WTC11 (cell line): Measurements from ENCODE around the gene AXL. TPM values are rescaled to one million over a fixed set of nuclear protein-coding genes. Genes with fewer than 3 reads are reported as not detected.

Experiments used
- ATAC-seq: fragments of 200-7000 bp; cut with Tn5 transposase; 2 replicates; pipeline ENCODE4 v1.10.0; 2021; ENCODE audit warnings: mild to moderate bottlenecking, moderate library complexity
- CTCF ChIA-PET: fragments of 300-600 bp; sonication (Branson Sonifier 250); formaldehyde crosslinking; loops from one replicate; lab custom pipeline; 2021; ENCODE audit warnings: antibody characterized with exemption; lab: Charles Lee
- POLR2A ChIA-PET: fragments of 350-600 bp; sonication (Branson Sonifier 250); formaldehyde crosslinking; loops from one replicate; lab custom pipeline; 2021; ENCODE audit warnings: antibody characterized with exemption; lab: Charles Lee
- DNase-seq: peaks from one replicate; pipeline ENCODE4 v3.0.0; 2021; ENCODE audit warnings: low spot score
- H3K27ac Mint-ChIP-seq: 2 replicates; pipeline ENCODE4 v1.8.0; 2021; ENCODE audit warnings: mixed read lengths
- H3K27me3 Mint-ChIP-seq: 2 replicates; pipeline ENCODE4 v1.8.0; 2021; ENCODE audit warnings: low read depth, mild to moderate bottlenecking, moderate library complexity, mixed read lengths
- H3K36me3 Mint-ChIP-seq: 2 replicates; pipeline ENCODE4 v1.8.0; 2021; ENCODE audit warnings: mixed read lengths
- H3K4me1 Mint-ChIP-seq: 2 replicates; pipeline ENCODE4 v1.8.0; 2022; ENCODE audit warnings: mixed read lengths
- H3K4me3 Mint-ChIP-seq: 2 replicates; pipeline ENCODE4 v1.8.0; 2021; ENCODE audit warnings: mild to moderate bottlenecking, moderate library complexity, mixed read lengths
- H3K9me3 Mint-ChIP-seq: 2 replicates; pipeline ENCODE4 v1.8.0; 2021; ENCODE audit warnings: mixed read lengths
- MXD4 ChIP-seq: fragments of 250-450 bp; sonication (Bioruptor Pico); IDR thresholded peaks from 2 replicates; pipeline ENCODE4 v1.8.0; 2021; ENCODE audit warnings: mild to moderate bottlenecking, moderate library complexity, borderline replicate concordance
- NFATC4 ChIP-seq: fragments of 250-450 bp; sonication (Bioruptor Pico); IDR thresholded peaks from 2 replicates; pipeline ENCODE4 v1.9.0; 2021; ENCODE audit warnings: mild to moderate bottlenecking
- NFYB ChIP-seq: sonication (generic); formaldehyde crosslinking; conservative IDR thresholded peaks from 2 replicates; pipeline ENCODE4 v1.8.0; 2022; ENCODE audit warnings: low read depth, missing genetic modification reagents
- NR1H2 ChIP-seq: sonication (generic); formaldehyde crosslinking; IDR thresholded peaks from 2 replicates; pipeline ENCODE4 v1.9.0; 2021; ENCODE audit warnings: mild to moderate bottlenecking, moderate library complexity, missing genetic modification reagents
- NR2C2 ChIP-seq: sonication (generic); formaldehyde crosslinking; IDR thresholded peaks from 2 replicates; pipeline ENCODE4 v1.8.0; 2022; ENCODE audit warnings: mild to moderate bottlenecking, missing genetic modification reagents
- SMAD4 ChIP-seq: sonication (generic); formaldehyde crosslinking; IDR thresholded peaks from 2 replicates; pipeline ENCODE4 v1.8.0; 2022; ENCODE audit warnings: mild to moderate bottlenecking, missing genetic modification reagents
- TEAD1 ChIP-seq: sonication (generic); formaldehyde crosslinking; IDR thresholded peaks from 2 replicates; pipeline ENCODE4 v1.8.0; 2022; ENCODE audit warnings: mild to moderate bottlenecking, missing genetic modification reagents
- TP53 ChIP-seq: sonication (generic); formaldehyde crosslinking; IDR thresholded peaks from 2 replicates; pipeline ENCODE4 v1.8.1; 2023; ENCODE audit warnings: mild to moderate bottlenecking, missing genetic modification reagents
- ZNF219 ChIP-seq: sonication (generic); formaldehyde crosslinking; IDR thresholded peaks from 2 replicates; pipeline ENCODE4 v1.8.0; 2023; ENCODE audit warnings: missing genetic modification reagents, mild to moderate bottlenecking, borderline replicate concordance
- ZNF396 ChIP-seq: fragments of 250-450 bp; sonication (Bioruptor Pico); IDR thresholded peaks from 2 replicates; pipeline ENCODE4 v1.8.0; 2021; ENCODE audit warnings: mild to moderate bottlenecking, moderate library complexity, borderline replicate concordance
- total RNA-seq: library from RNA; stranded (reverse); gene quantifications from 3 replicates; pipeline ENCODE4 v1.2.3, GENCODE V29; 2021
- TF ChIP-seq, protein P1 (sequence below): sonication (generic); formaldehyde crosslinking; IDR thresholded peaks from 2 replicates; pipeline ENCODE4 v1.8.0; 2022; ENCODE audit warnings: mild to moderate bottlenecking, missing genetic modification reagents
- TF ChIP-seq, protein P2 (sequence below): sonication (generic); formaldehyde crosslinking; IDR thresholded peaks from 2 replicates; pipeline ENCODE4 v1.8.1; 2023; ENCODE audit warnings: mild to moderate bottlenecking, moderate library complexity, missing genetic modification reagents
- TF ChIP-seq, protein P3 (sequence below): fragments of 250-450 bp; sonication (Bioruptor Pico); IDR thresholded peaks from 2 replicates; pipeline ENCODE4 v1.9.0; 2021; ENCODE audit warnings: mild to moderate bottlenecking
- TF ChIP-seq, protein P4 (sequence below): sonication (generic); formaldehyde crosslinking; IDR thresholded peaks from 2 replicates; pipeline ENCODE4 v1.8.0; 2023; ENCODE audit warnings: mild to moderate bottlenecking, missing genetic modification reagents
- TF ChIP-seq, protein P5 (sequence below): sonication (generic); formaldehyde crosslinking; IDR thresholded peaks from 2 replicates; pipeline ENCODE4 v1.8.1; 2022; ENCODE audit warnings: low read depth, missing genetic modification reagents, borderline replicate concordance
- TF ChIP-seq, protein P6 (sequence below): fragments of 250-450 bp; sonication (Bioruptor Pico); IDR thresholded peaks from 2 replicates; pipeline ENCODE4 v1.9.0; 2021; ENCODE audit warnings: mild to moderate bottlenecking
- TF ChIP-seq, protein P7 (sequence below): sonication (generic); formaldehyde crosslinking; conservative IDR thresholded peaks from 2 replicates; pipeline ENCODE4 v1.8.1; 2022; ENCODE audit warnings: mild to moderate bottlenecking, missing genetic modification reagents

Gene AXL
- total RNA-seq, 1 experiment from 2014 or later, result 25.0 TPM

DNA sequence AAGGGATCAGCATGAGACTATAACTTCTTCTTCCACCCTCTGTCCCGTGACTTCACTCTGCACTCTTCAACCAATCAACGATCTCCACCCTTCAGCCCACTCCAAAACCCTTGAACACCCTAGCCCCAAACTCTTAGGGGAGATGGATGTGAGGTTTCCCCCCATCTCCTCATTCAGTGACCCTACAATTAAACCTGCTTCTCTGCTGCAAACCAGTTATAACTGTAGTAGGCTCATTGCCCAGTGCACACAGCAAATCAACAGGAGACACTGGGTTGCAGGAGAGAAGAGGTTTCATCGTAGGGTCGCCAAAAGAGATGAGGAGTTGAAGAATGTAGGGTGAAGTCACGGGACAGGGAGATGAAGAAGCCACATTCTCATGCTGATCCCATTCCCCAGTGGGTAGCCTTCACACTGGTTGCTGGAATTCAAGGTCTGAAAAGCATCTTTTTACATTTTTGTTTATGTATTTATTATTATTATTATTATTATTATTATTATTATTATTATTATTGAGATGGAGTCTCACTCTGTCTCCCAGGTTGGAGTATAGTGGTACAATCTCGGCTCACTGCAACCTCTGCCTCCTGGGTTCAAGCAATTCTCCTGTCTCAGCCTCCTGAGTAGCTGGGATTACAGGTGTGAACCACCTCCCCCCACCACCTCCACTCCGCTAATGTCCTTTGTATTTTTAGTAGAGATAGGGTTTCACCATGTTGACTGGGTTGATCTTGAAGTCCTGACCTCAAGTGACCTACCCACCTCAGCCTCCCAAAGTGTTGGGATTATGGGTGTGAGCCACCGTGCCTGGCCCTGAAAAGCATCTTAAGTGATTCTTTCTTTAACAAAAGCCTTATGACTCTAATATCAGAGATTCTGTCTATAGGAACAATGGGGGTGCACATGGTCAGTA lies 31.8 kb upstream of the AXL start:
- H3K36me3 Mint-ChIP-seq, result no peaks in the 10 kb centered on the region
- ChIA-PET POLR2A (no interaction called here), CTCF (interaction anchor here (0.9 kb wide), 1 partner anchor 28 kb away, joined by 4 read pairs; no protein-coding TSS in a partner anchor)
- H3K9me3 Mint-ChIP-seq, result no peaks in the 10 kb centered on the region
- TF ChIP-seq, protein P1, sequence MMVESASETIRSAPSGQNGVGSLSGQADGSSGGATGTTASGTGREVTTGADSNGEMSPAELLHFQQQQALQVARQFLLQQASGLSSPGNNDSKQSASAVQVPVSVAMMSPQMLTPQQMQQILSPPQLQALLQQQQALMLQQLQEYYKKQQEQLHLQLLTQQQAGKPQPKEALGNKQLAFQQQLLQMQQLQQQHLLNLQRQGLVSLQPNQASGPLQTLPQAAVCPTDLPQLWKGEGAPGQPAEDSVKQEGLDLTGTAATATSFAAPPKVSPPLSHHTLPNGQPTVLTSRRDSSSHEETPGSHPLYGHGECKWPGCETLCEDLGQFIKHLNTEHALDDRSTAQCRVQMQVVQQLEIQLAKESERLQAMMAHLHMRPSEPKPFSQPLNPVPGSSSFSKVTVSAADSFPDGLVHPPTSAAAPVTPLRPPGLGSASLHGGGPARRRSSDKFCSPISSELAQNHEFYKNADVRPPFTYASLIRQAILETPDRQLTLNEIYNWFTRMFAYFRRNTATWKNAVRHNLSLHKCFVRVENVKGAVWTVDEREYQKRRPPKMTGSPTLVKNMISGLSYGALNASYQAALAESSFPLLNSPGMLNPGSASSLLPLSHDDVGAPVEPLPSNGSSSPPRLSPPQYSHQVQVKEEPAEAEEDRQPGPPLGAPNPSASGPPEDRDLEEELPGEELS (CRISPR knock-in tag), result no peak
- TF ChIP-seq, protein P2, sequence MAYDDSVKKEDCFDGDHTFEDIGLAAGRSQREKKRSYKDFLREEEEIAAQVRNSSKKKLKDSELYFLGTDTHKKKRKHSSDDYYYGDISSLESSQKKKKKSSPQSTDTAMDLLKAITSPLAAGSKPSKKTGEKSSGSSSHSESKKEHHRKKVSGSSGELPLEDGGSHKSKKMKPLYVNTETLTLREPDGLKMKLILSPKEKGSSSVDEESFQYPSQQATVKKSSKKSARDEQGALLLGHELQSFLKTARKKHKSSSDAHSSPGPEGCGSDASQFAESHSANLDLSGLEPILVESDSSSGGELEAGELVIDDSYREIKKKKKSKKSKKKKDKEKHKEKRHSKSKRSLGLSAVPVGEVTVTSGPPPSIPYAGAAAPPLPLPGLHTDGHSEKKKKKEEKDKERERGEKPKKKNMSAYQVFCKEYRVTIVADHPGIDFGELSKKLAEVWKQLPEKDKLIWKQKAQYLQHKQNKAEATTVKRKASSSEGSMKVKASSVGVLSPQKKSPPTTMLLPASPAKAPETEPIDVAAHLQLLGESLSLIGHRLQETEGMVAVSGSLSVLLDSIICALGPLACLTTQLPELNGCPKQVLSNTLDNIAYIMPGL (CRISPR knock-in tag), result no peak
- no peak for TF ChIP-seq TEAD1 (CRISPR knock-in tag)
- TF ChIP-seq TP53, result no peak
- TF ChIP-seq SMAD4 (CRISPR knock-in tag), result no peak
- TF ChIP-seq, protein P3, sequence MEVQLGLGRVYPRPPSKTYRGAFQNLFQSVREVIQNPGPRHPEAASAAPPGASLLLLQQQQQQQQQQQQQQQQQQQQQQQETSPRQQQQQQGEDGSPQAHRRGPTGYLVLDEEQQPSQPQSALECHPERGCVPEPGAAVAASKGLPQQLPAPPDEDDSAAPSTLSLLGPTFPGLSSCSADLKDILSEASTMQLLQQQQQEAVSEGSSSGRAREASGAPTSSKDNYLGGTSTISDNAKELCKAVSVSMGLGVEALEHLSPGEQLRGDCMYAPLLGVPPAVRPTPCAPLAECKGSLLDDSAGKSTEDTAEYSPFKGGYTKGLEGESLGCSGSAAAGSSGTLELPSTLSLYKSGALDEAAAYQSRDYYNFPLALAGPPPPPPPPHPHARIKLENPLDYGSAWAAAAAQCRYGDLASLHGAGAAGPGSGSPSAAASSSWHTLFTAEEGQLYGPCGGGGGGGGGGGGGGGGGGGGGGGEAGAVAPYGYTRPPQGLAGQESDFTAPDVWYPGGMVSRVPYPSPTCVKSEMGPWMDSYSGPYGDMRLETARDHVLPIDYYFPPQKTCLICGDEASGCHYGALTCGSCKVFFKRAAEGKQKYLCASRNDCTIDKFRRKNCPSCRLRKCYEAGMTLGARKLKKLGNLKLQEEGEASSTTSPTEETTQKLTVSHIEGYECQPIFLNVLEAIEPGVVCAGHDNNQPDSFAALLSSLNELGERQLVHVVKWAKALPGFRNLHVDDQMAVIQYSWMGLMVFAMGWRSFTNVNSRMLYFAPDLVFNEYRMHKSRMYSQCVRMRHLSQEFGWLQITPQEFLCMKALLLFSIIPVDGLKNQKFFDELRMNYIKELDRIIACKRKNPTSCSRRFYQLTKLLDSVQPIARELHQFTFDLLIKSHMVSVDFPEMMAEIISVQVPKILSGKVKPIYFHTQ, result no peak
- TF ChIP-seq, protein P4, sequence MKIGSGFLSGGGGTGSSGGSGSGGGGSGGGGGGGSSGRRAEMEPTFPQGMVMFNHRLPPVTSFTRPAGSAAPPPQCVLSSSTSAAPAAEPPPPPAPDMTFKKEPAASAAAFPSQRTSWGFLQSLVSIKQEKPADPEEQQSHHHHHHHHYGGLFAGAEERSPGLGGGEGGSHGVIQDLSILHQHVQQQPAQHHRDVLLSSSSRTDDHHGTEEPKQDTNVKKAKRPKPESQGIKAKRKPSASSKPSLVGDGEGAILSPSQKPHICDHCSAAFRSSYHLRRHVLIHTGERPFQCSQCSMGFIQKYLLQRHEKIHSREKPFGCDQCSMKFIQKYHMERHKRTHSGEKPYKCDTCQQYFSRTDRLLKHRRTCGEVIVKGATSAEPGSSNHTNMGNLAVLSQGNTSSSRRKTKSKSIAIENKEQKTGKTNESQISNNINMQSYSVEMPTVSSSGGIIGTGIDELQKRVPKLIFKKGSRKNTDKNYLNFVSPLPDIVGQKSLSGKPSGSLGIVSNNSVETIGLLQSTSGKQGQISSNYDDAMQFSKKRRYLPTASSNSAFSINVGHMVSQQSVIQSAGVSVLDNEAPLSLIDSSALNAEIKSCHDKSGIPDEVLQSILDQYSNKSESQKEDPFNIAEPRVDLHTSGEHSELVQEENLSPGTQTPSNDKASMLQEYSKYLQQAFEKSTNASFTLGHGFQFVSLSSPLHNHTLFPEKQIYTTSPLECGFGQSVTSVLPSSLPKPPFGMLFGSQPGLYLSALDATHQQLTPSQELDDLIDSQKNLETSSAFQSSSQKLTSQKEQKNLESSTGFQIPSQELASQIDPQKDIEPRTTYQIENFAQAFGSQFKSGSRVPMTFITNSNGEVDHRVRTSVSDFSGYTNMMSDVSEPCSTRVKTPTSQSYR, result no peak
- no peak for TF ChIP-seq NFATC4 (CRISPR knock-in tag)
- TF ChIP-seq, protein P5, sequence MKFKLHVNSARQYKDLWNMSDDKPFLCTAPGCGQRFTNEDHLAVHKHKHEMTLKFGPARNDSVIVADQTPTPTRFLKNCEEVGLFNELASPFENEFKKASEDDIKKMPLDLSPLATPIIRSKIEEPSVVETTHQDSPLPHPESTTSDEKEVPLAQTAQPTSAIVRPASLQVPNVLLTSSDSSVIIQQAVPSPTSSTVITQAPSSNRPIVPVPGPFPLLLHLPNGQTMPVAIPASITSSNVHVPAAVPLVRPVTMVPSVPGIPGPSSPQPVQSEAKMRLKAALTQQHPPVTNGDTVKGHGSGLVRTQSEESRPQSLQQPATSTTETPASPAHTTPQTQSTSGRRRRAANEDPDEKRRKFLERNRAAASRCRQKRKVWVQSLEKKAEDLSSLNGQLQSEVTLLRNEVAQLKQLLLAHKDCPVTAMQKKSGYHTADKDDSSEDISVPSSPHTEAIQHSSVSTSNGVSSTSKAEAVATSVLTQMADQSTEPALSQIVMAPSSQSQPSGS (CRISPR knock-in tag), result no peak
- no peak for TF ChIP-seq NR1H2 (CRISPR knock-in tag)
- H3K4me1 Mint-ChIP-seq, result peaks cover 58% of the 10 kb centered on the region
- no peaks in the 10 kb centered on the region for H3K27me3 Mint-ChIP-seq
- H3K4me3 Mint-ChIP-seq, result peak overlapping the region; percentile 13; the same call in 1 of the 2 replicates
- DNase-seq (no peak), ATAC-seq (no peak)
- peak overlapping the region; percentile 88 for H3K27ac Mint-ChIP-seq

DNA sequence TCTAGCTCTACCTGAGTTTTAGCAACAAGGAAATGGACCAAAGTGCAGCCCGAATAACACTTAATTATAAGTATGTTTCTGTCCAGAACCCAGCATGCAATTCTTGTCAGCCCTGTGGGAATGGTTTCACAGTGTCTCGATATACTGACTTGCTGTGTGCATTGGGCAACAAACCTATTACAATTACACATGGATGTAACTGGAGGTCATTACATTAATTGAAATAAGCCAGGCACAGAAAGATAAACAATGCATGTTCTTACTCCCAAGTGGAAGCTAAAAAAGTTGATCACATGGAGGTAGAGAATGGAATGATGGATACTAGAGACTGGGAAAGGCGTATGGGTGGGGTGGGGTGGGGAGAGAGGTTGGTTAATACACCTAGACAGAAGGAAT lies 31.1 kb upstream of the AXL start:
- peaks cover 63% of the 10 kb centered on the region for H3K4me1 Mint-ChIP-seq
- H3K9me3 Mint-ChIP-seq, result no peaks in the 10 kb centered on the region
- H3K27me3 Mint-ChIP-seq, result no peaks in the 10 kb centered on the region
- no peaks in the 10 kb centered on the region for H3K36me3 Mint-ChIP-seq
- ATAC-seq (no peak), DNase-seq (no peak)
- CTCF ChIA-PET, result interaction anchor here (0.9 kb wide), 1 partner anchor 29 kb away, joined by 4 read pairs; no protein-coding TSS in a partner anchor
- H3K27ac Mint-ChIP-seq, result peak overlapping the region; percentile 88
- peak overlapping the region; percentile 13; the same call in 1 of the 2 replicates for H3K4me3 Mint-ChIP-seq
- POLR2A ChIA-PET, result no interaction called here
- TF ChIP-seq, protein P6, sequence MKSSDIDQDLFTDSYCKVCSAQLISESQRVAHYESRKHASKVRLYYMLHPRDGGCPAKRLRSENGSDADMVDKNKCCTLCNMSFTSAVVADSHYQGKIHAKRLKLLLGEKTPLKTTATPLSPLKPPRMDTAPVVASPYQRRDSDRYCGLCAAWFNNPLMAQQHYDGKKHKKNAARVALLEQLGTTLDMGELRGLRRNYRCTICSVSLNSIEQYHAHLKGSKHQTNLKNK (CRISPR knock-in tag), result no peak
- TF ChIP-seq NR1H2 (CRISPR knock-in tag), result no peak
- TF ChIP-seq, protein P1 (CRISPR knock-in tag), result no peak
- no peak for TF ChIP-seq ZNF219 (CRISPR knock-in tag)
- no peak for TF ChIP-seq MXD4 (CRISPR knock-in tag)
- no peak for TF ChIP-seq NR2C2 (CRISPR knock-in tag)
- TF ChIP-seq ZNF396, result no peak
- TF ChIP-seq, protein P7, sequence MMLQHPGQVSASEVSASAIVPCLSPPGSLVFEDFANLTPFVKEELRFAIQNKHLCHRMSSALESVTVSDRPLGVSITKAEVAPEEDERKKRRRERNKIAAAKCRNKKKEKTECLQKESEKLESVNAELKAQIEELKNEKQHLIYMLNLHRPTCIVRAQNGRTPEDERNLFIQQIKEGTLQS (CRISPR knock-in tag), result no peak
- no peak for TF ChIP-seq NFYB (CRISPR knock-in tag)
